Kidney capillary endothelial cell (primary cell): ENCODE data around the gene TMUB1.
"Not testable (repeated sequence)": the region's sequence is repeated elsewhere in the genome, so short reads cannot be mapped to it uniquely, and the experiment has no call there.

Experiments
- DNase-seq: peaks from one replicate; pipeline ENCODE4 v3.0.0-alpha.2; 2018; ENCODE audit warnings: low spot score

The TMUB1 gene

DNA sequence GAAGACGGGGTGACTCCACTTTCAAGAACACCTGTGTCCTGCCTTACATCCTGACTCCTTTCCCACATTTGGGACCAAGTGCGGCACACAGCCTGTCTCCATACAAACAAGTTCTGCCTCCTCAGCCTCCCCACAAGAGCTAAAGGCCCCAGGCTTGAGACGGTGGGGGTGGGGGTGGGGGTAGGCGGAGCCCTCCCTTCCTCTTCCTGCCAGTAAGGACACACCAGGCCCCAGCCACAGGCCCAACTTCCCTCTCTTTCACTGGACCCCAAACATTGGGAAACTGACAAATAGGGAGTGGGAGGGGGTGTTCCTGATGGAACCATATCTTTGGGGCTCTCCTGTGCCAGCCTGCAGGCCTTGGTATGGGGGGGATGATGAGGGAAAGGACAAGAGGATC, 30.2 kb downstream of the TMUB1 start:
- DNase-seq: no peak

DNA sequence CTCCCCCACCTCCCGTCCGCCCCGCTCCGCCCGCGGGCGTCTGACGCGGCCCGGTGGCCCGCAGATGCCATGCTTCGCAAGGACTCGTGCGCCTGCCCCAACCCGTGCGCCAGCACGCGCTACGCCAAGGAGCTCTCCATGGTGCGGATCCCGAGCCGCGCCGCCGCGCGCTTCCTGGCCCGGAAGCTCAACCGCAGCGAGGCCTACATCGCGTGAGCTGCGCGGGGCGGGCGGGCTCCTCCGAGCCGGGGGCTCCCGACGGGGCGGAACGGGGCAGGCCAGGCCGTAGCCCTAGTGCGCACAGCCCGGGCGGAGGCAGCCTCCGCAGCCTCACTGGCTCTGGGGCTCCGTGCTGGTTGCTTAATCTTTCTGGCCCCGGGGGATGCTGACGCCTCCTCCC, 32.2 kb downstream of the TMUB1 start:
- peak; percentile 62 for DNase-seq

DNA sequence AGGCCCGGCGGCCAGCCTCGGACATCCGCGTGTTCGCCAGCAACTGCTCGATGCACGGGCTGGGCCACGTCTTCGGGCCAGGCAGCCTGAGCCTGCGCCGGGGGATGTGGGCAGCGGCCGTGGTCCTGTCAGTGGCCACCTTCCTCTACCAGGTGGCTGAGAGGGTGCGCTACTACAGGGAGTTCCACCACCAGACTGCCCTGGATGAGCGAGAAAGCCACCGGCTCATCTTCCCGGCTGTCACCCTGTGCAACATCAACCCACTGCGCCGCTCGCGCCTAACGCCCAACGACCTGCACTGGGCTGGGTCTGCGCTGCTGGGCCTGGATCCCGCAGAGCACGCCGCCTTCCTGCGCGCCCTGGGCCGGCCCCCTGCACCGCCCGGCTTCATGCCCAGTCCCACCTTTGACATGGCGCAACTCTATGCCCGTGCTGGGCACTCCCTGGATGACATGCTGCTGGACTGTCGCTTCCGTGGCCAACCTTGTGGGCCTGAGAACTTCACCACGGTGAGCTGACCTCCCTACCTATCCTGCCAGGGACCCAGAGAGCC, 34.3 kb downstream of the TMUB1 start:
- DNase-seq: no peak

DNA sequence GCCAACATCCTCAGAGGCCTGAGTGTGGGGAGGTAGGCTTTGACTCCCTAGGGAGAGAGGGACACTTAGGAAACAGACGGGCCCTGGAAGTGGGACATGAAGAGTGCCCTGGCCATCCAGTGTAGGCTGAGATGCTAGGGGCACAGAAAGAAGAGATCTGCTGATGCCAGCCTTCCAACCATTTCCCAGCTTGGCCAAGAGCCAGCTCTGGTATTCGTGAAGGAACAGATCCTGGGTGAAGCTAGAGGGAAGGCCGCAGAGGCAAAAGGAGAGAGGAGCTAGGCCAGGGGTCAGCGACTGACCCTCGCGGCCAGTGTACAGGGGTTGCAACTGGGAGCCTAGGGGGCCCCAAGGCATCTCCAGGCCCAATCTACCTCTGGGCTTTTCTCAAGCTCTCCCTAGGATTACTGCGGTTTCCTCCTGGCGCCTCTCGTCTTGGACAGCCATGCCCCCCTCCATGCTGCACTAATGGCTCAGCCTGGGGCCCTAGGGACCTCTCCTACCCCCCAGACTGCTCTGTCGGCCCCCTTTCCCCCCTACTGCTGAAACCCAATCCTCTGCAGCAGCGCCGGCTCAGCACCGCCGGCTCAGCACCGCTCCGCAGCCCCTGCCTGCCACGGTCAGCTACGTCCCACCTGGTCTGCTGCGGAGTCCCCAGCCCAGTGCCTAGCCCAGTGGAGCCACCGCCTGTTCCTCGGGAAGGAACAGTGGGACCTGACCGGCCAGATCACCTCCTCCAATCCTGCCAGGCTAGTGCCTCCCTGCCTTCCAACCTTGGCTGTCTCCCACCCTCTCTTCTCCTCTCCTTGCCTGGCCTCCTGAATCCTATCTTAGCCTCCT, 35.1 kb downstream of the TMUB1 start, which contains the start of gene ASIC3:
TSS of gene ASIC3 (plus strand) at position 556 of the 840 bp plus-strand sequence. CDS start 355 bp downstream, outside the sequence.
- no peak for DNase-seq

DNA sequence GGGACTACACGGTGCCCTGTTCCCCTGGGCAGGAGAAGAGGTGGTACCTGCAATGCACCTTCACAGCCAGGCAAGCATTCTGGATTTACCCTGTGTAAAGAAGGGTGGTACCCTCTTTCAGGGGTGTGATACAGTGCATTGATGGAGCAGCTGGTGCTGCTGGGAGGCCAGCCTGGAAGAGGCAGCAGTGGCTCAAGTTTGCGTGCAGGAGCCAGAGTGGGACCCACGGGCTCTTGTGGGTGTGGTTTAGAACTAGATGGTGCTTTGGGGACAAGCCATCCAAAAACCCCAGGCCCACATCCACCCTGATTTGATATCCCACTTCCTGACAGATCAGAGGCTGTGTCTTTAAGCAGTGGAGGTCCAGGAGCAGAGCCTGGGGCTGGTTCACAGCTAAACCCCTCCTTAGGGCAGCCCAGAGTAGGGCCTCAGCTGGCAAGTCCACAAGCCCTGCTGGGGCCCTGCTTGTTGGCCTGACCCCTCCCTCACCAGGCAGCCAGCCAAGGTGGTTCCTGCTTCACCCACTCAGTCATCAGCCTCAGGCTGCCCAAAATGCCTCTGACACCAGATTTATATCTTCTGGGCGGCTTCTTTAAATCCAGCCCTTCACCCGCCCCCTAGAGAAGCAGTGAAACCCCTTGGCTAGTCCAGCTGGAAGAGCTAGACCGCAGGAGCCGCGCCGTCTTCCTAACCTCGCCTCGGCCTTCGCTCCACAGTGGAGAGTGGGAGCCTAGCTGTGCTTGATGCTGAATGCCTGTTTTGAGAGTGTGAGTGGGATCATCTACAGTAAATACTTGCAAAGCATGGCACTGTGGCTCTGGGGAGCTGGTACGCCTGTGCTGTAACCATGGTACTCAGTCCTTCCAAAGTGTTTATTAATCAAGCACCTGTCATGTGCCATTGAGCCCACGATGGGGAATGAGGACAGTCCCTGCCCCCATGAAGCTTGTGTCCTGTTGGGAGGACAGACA, 36.4 kb downstream of the TMUB1 start:
- no peak for DNase-seq

DNA sequence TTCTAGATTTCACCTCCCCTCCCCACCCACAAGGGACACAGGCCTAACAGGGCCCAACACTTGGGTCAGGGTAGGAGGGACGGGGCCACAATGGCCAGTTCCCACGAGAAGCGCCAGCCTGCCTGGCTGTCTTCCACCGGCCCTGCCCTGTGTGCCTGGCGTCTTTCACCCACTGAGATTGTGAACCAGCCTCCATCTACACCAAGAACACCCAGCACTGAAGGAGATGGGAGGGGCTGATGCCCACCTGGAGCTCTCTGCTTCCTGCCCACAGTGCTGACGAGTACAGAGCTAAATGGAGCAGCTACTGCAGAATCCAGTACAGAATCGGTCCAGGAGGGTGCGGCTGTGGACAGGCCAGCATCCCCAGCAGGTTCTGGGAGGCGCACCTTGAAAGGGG, 37.3 kb downstream of the TMUB1 start:
- DNase-seq: no peak

DNA sequence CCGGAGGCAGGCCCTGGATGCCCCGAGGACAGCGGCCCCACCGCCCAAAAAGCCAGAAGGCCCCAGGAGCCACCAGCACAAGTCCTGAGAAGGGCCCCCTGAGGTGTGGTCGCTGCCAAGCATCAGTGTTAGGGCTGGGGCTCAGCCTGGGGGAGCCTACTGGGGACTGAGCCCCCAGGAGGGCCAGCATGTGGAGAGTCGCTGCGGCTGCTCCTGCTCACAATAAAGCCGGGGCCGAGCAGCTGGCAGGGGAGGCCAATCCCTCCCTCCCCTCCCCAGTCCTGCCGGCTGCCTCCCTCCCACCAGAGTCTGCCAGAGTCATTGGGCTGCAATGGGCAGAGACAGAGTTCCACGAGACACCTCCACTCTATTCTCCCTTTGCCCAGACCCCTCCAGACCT, 38.0 kb downstream of the TMUB1 start:
- no peak for DNase-seq

DNA sequence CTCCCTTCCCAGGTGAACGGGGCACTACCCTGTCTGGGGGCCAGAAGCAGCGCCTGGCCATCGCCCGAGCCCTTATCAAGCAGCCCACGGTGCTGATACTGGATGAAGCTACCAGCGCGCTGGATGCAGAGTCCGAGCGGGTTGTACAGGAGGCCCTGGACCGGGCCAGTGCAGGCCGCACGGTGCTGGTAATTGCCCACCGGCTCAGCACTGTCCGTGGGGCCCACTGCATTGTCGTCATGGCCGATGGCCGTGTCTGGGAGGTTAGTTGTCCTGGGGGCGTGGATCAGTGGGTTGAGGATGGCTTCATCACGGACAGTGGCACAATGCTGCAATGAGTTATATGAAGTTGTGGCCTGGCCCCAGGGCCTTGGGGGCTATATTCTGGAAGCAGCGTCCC, 39.3 kb downstream of the TMUB1 start:
- DNase-seq: no peak

DNA sequence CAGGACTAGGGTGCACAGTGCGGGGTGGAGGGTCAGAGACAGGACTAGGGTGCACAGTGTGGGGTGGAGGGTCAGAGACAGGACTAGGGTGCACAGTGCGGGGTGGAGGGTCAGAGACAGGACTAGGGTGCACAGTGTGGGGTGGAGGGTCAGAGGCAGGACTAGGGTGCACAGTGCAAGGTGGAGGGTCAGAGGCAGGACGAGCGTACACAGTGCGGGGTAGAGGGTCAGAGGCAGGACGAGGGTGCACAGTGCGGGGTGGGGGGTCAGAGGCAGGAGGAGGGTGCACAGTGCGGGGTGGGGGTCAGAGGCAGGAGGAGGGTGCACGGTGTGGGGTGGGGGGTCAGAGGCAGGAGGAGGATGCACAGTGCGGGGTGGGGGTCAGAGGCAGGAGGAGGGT, 39.8 kb downstream of the TMUB1 start:
- DNase-seq: not testable (repeated sequence)

DNA sequence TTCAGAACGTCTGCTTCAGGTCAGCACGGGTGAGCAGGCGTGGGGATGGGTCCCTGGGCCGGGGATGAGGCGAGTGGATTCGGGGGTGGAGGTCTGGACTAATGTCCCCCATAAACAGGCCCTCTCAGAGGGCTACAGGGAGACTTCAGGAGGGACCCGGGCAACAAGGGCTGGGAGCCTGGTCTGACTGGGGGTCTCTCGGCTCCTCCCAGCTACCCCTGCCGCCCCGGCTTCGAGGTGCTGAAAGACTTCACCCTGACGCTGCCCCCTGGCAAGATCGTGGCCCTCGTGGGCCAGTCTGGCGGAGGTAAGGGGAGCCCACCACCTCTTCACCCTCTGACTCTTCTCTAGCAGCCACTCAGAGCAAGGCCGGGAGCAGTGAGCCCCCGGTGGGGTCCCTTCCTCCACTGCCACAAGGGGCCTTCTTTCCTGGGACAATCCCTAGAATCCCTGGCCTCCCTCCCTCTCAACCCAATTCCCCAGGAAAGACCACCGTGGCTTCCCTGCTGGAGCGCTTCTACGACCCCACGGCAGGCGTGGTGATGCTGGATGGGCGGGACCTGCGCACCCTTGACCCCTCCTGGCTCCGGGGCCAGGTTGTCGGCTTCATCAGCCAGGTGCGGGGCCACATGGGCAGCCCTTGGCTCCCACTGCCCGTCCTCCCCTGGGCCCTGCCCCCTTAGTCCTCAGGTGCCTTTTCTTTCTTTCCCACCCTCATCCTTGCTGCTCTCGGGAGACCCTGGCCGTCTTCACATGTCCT, 42.5 kb downstream of the TMUB1 start:
- no peak for DNase-seq

DNA sequence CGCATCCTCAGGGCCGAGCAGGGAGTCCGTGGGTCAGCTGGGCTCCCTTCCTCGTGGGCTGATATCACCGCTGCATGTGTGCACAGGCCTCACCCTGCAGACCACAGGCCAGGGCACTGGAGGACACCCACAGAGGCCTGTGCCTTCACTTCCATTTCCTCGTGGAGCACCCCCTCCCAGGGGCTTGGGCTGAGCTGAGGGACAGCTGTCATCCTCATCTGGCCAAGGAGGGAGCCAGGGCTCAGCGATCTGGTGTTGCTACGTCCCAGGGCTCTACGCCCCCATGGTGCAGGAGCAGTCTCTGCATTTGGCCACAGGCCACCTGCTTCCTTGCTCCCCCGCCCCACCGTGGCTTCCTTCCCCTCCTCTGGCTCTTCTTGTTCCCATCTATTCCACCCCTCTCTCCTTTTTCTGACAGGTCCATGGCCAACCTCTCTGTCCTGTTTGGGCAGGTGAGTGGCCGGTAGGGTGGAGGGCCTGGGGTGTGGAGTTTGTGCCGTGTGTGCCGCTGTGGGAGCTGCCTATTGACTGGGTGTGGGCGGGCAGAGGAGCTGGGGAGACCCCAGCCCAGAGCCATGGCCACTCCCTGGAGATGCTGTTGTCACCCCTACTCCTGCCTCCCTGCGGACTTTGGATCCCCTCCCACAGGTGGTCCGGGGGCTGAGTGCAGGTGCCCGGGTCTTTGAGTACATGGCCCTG, 43.3 kb downstream of the TMUB1 start:
- DNase-seq: no peak

DNA sequence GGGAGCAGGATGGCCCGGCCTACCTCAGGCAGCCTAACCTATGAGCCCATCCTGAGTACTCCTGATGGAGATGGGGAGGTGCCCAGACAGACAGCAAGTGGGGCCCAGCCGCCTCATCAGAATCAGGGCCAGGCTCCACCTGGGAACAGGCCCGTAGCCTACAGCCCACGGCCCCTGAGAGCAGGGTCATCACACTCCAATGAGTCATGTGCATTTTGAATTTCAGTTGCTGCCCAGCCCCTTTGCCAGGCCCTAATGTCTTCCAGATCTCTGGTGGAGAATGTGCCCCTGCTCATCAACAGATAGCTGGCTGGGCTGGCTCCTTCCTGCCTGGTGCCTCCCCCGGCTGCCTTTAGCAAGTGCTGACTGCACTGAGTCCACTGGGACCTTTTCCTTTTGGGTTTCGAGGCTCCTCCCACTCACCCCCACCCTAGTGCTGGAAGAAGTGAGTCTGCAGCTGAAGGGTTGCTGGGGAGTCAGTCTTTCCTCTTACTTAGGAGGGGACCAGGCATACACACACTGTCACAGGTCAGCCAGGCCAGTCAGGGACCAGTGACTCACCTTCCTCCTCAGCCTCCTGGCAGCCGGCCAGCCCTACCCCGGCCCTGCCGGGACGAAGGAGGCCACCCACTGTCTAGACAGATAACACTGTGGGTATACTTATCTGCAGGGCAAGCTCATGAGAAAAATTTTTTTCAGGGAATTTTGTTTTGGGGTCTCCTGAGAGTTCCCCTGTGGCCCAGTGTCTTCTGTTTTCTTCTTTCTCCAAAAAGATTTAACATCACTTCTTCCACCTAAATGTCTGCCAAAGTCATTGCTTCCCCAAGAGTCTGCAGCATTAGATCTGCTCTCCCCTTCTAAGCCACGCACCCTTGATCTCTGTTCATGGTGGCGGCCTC, 44.1 kb downstream of the TMUB1 start:
- peak; percentile 100 for DNase-seq

DNA sequence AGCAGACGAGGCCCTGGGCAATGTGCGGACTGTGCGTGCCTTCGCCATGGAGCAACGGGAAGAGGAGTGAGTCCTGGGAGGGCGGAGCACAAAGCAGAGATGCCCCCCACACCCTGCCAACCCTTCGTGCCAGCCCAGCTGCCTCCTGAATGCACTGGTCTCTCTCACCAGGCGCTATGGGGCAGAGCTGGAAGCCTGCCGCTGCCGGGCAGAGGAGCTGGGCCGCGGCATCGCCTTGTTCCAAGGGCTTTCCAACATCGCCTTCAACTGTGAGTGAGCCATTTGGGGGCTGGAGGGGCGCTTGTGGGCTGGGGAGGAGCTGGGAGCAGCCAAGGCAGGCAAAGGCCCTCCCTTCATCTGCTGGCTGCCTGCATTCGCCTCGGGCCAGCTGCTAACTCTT, 47.4 kb downstream of the TMUB1 start:
- no peak for DNase-seq

DNA sequence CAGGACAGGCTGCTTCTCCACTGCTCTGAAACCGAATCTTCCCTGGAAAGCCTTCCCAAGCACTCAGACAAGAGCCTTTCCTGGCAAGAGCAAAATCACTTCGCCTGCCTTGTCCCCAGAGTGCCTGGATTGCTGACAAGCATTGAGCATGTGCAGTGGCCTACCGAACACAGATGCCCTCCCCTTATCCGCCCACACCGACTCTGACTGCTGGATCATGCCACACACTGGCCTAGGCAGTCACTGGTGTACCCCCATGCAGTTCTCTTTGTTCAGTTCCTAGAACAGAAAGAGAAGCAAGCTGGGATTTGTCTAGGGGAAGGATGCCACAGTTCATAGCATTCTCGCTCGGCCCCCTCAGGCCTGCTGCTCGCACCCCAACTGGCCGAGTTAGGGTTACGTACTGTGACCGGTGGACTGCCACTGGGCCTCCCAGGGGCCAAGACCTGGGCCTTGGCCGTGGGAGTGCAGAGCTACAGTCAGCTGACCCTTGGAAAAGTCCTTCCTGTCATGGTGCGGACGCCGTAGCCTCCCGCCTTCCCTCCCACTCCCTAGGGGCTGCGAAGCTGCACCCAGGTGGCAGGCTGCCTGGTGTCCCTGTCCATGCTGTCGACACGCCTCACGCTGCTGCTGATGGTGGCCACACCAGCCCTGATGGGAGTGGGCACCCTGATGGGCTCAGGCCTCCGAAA, 48.1 kb downstream of the TMUB1 start:
- DNase-seq: no peak

DNA sequence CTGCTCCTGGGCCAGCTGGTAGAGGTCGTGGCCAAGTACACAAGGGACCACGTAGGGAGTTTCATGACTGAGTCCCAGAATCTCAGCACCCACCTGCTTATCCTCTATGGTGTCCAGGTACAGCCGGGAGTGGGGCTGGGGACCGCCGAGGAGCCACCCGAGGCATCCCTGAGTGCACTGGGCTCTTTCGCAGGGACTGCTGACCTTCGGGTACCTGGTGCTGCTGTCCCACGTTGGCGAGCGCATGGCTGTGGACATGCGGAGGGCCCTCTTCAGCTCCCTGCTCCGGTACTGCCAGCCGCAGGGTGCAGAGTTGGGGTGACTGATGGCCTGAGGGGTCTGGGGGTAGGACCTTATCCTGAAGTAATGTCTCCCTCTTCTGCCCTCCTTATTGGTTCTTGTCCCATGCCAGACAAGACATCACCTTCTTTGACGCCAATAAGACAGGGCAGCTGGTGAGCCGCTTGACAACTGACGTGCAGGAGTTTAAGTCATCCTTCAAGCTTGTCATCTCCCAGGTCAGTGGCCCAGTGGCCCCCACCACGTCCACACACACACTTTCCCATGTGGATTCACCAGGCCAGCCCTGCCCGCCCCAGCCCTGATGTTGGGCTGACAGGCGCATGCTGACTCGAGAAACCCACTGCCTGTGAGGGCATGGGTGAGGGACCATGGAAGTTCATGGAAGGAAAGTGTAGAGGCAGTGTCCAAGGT, 48.8 kb downstream of the TMUB1 start:
- DNase-seq: no peak

DNA sequence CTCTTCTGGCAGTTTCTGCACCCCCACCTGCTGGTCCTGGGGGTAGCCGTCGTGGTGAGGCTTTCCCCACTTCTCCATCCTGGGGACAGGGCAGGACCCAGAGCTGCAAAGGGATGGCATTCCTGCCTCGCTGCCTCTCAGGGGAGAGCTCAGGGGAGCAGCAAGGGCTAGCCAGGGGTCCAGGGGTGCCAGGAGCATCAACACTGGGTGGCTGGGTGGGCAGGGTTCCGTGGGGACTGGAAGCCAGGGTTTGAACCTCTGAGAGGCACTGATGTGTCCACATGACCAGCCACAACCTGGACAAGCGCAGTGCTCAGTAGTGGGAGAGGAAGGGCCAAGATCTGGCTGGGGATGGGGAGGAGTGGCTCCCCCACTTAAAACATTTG, 49.4 kb downstream of the TMUB1 start:
- DNase-seq: no peak

DNA sequence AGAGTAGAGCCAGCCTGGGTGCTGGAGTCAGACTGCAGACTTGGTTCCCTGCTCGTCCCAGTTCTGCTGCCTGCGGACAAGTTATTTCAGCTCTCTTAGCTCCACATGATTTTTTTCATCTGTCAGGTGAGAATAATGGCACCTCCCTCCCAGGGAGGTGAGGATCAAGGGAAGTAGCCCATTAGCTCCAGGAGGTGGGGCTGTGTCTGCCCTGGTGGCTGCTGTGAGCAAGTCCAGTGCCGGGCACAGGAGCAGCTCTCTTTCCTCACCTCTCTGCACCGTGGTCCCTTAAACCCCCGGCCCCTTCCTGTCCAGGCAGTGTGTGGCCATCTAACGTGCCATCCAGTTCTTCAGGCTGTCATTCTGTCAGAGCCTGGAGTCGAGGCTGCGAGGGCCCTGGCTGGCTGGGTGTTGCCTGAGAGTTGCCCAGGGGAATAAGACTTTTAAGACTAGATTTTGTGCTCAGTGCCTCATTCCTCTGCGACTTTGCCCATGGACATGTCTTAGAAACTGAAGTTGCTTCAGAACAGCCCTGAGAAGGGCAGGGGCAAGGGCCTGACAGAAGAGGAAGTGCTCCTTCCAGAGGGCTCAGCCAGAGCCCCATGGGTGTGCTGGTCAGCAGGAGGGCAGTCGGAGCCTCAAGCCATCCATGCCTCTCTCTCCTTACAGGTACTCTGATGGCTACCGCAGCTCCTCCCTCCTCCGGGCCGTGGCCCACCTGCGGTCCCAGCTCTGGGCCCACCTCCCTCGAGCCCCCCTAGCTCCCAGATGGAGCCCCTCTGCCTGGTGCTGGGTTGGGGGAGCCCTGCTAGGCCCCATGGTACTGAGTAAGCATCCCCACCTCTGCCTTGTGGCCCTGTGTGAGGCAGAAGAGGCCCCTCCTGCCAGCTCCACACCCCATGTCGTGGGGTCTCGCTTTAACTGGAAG, 50.1 kb downstream of the TMUB1 start:
- DNase-seq: no peak
